Prostate gland (tissue), 2 donors: Measurements from ENCODE around the gene SEMA4C.

Experiments
- POLR2A ChIP-seq: fragments of 450-650 bp; IDR thresholded peaks from one replicate; pipeline ENCODE4 v1.6.1; 2016; ENCODE audit warnings: antibody characterized with exemption, mild to moderate bottlenecking
- POLR2AphosphoS5 ChIP-seq: sonication (generic); formaldehyde crosslinking; IDR thresholded peaks from one replicate; pipeline ENCODE4 v1.6.1; 2017; ENCODE audit warnings: antibody characterized with exemption
- TF ChIP-seq, protein P1 (sequence below), 4 experiments: fragments of 200-600 bp in 2 of 4; fragments of 450-650 bp in 2 of 4; sonication (generic) in 2 of 4; IDR thresholded peaks; 1 replicate in 3 of 4; 2 replicates in 1 of 4; pipeline ENCODE4 v1.5.1; 2016 to 2019; ENCODE audit warnings: antibody characterized with exemption in 4 of 4, mild to moderate bottlenecking in 2 of 4, moderate library complexity in 2 of 4

GRCh38 chr2:96866986-96867755 is 2.7 kb downstream of the SEMA4C start:
- TF ChIP-seq, protein P1, sequence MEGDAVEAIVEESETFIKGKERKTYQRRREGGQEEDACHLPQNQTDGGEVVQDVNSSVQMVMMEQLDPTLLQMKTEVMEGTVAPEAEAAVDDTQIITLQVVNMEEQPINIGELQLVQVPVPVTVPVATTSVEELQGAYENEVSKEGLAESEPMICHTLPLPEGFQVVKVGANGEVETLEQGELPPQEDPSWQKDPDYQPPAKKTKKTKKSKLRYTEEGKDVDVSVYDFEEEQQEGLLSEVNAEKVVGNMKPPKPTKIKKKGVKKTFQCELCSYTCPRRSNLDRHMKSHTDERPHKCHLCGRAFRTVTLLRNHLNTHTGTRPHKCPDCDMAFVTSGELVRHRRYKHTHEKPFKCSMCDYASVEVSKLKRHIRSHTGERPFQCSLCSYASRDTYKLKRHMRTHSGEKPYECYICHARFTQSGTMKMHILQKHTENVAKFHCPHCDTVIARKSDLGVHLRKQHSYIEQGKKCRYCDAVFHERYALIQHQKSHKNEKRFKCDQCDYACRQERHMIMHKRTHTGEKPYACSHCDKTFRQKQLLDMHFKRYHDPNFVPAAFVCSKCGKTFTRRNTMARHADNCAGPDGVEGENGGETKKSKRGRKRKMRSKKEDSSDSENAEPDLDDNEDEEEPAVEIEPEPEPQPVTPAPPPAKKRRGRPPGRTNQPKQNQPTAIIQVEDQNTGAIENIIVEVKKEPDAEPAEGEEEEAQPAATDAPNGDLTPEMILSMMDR (IDR thresholded peaks at IDR 0.05): no peak
- TF ChIP-seq POLR2A: no peak
- TF ChIP-seq POLR2AphosphoS5: no peak
